ENCODE measurements around the gene MUC4. TPM values are rescaled to one million over a fixed set of nuclear protein-coding genes. Genes with fewer than 3 reads are reported as not detected.

MUC4 gene
- total and polyA plus RNA-seq, 9 of the 15 experiments (the other 6 are each of a cell fraction or from before 2014, with no cell fraction given): under 0.01 to 0.21 (median 0.10) TPM; not detected in 4

DNA sequence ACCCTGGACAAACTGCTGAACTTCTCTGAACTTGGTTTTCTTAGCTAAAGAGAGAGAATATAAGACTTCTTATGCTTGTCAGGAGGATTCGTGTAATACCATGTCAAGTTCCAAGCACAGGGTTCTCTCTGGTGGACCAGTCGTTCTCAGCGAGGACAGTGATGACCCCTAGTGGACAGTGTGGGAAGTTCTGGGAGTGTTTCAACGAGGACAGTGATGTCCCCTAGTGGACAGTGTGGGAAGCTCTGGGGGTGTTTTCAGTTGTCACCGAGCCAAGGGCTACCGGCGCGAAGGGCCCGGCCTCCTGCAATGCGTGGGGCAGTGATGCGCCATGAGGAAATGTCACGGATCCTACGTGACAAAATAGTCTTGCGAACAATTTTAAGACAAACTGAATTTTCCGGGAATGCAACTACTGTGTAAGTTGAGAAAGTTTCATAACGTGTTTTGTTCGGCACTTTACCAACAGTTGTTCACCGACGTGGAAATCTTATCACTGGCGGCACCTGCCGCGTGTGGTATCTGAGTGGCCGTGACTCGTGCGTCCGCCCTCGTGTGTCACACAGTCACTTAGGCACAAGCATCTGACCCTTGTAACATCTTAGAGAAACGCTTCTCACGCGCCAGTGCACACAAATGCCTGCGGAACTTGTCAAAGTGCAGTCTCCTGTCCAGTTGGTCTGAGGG lies 39.3 kb upstream of the MUC4 start (continued):
- TF ChIP-seq RAD21 (CRISPR knock-in tag; conservative IDR thresholded peaks at IDR 0.05 in 1 of 2, IDR thresholded peaks at IDR 0.05 in 1 of 2) (peak; percentile 99 to 100), ID3 (CRISPR knock-in tag; IDR thresholded peaks at IDR 0.05) (no peak), ID3 (tag; IDR thresholded peaks at IDR 0.05) (peak; percentile 58; the same call in 1 of the 2 replicates), MAX (CRISPR knock-in tag; IDR thresholded peaks at IDR 0.05) (peak; percentile 64), E2F3 (CRISPR knock-in tag; IDR thresholded peaks at IDR 0.05) (no peak), HEY1 (CRISPR knock-in tag; IDR thresholded peaks at IDR 0.05; ENCODE audit: borderline replicate concordance) (no peak), ZNF143 (CRISPR knock-in tag; IDR thresholded peaks at IDR 0.05) (no peak), NFE2 (IDR thresholded peaks at IDR 0.05; ENCODE audit: low read depth) (0 out of 2 replicates have a peak, but pooled peaks have one; percentile 13), ERF (CRISPR knock-in tag; IDR thresholded peaks at IDR 0.05) (no peak), PYGO2 (tag; IDR thresholded peaks at IDR 0.05) (no peak), EP300 (IDR thresholded peaks at IDR 0.05; ENCODE audit: low read length) (peak; percentile 48), ZFX (CRISPR knock-in tag; IDR thresholded peaks at IDR 0.05) (peak; percentile 27; the same call in 1 of the 2 replicates), ZNF589 (CRISPR knock-in tag; IDR thresholded peaks at IDR 0.05; ENCODE audit: low read depth) (no peak), KDM2B (CRISPR knock-in tag; IDR thresholded peaks at IDR 0.05) (peak; percentile 62; the same call in 1 of the 2 replicates)
- TF ChIP-seq, protein P1, sequence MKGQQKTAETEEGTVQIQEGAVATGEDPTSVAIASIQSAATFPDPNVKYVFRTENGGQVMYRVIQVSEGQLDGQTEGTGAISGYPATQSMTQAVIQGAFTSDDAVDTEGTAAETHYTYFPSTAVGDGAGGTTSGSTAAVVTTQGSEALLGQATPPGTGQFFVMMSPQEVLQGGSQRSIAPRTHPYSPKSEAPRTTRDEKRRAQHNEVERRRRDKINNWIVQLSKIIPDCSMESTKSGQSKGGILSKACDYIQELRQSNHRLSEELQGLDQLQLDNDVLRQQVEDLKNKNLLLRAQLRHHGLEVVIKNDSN (CRISPR knock-in tag; IDR thresholded peaks at IDR 0.05): no peak
- TF ChIP-seq, protein P2, sequence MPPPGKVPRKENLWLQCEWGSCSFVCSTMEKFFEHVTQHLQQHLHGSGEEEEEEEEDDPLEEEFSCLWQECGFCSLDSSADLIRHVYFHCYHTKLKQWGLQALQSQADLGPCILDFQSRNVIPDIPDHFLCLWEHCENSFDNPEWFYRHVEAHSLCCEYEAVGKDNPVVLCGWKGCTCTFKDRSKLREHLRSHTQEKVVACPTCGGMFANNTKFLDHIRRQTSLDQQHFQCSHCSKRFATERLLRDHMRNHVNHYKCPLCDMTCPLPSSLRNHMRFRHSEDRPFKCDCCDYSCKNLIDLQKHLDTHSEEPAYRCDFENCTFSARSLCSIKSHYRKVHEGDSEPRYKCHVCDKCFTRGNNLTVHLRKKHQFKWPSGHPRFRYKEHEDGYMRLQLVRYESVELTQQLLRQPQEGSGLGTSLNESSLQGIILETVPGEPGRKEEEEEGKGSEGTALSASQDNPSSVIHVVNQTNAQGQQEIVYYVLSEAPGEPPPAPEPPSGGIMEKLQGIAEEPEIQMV (tag; conservative IDR thresholded peaks at IDR 0.05; ENCODE audit: low read depth): no peak
- TF ChIP-seq, protein P3, sequence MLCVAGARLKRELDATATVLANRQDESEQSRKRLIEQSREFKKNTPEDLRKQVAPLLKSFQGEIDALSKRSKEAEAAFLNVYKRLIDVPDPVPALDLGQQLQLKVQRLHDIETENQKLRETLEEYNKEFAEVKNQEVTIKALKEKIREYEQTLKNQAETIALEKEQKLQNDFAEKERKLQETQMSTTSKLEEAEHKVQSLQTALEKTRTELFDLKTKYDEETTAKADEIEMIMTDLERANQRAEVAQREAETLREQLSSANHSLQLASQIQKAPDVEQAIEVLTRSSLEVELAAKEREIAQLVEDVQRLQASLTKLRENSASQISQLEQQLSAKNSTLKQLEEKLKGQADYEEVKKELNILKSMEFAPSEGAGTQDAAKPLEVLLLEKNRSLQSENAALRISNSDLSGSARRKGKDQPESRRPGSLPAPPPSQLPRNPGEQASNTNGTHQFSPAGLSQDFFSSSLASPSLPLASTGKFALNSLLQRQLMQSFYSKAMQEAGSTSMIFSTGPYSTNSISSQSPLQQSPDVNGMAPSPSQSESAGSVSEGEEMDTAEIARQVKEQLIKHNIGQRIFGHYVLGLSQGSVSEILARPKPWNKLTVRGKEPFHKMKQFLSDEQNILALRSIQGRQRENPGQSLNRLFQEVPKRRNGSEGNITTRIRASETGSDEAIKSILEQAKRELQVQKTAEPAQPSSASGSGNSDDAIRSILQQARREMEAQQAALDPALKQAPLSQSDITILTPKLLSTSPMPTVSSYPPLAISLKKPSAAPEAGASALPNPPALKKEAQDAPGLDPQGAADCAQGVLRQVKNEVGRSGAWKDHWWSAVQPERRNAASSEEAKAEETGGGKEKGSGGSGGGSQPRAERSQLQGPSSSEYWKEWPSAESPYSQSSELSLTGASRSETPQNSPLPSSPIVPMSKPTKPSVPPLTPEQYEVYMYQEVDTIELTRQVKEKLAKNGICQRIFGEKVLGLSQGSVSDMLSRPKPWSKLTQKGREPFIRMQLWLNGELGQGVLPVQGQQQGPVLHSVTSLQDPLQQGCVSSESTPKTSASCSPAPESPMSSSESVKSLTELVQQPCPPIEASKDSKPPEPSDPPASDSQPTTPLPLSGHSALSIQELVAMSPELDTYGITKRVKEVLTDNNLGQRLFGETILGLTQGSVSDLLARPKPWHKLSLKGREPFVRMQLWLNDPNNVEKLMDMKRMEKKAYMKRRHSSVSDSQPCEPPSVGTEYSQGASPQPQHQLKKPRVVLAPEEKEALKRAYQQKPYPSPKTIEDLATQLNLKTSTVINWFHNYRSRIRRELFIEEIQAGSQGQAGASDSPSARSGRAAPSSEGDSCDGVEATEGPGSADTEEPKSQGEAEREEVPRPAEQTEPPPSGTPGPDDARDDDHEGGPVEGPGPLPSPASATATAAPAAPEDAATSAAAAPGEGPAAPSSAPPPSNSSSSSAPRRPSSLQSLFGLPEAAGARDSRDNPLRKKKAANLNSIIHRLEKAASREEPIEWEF (CRISPR knock-in tag; IDR thresholded peaks at IDR 0.05): no peak

All from K562 (cell line).